ENCODE data around the gene PLVAP.

Gene PLVAP, protein sequence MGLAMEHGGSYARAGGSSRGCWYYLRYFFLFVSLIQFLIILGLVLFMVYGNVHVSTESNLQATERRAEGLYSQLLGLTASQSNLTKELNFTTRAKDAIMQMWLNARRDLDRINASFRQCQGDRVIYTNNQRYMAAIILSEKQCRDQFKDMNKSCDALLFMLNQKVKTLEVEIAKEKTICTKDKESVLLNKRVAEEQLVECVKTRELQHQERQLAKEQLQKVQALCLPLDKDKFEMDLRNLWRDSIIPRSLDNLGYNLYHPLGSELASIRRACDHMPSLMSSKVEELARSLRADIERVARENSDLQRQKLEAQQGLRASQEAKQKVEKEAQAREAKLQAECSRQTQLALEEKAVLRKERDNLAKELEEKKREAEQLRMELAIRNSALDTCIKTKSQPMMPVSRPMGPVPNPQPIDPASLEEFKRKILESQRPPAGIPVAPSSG

DNA sequence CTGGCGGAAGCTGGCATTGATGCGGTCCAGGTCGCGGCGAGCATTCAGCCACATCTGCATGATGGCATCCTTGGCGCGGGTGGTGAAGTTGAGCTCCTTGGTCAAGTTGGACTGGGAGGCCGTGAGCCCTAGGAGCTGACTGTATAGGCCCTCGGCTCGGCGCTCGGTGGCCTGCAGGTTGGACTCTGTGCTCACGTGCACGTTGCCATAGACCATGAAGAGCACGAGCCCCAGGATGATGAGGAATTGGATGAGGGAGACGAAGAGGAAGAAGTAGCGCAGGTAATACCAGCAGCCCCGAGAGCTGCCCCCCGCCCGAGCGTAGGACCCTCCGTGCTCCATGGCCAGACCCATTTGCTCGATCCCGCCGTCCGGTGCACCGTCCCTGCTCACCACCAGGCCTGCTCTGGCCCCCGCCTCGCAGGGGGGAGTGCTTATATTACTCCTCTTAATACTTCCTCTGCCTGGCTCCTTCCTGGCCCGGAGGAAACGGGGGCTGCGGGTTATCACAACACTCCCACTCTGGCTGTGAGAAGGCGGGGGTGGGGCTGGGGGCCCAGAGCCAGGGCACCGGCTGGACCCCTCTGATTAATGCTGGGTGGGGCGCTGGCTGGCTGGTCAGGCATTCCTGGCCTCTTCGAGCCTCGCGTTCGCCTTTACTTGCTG is at the start of gene PLVAP:
Gene PLVAP (minus strand): TSS at position 408 of the 666 bp plus-strand sequence. CDS start 54 bp downstream, at position 354.
- DNase-seq (ENCODE audit: low read depth in 2 of 2), result no peak

DNA sequence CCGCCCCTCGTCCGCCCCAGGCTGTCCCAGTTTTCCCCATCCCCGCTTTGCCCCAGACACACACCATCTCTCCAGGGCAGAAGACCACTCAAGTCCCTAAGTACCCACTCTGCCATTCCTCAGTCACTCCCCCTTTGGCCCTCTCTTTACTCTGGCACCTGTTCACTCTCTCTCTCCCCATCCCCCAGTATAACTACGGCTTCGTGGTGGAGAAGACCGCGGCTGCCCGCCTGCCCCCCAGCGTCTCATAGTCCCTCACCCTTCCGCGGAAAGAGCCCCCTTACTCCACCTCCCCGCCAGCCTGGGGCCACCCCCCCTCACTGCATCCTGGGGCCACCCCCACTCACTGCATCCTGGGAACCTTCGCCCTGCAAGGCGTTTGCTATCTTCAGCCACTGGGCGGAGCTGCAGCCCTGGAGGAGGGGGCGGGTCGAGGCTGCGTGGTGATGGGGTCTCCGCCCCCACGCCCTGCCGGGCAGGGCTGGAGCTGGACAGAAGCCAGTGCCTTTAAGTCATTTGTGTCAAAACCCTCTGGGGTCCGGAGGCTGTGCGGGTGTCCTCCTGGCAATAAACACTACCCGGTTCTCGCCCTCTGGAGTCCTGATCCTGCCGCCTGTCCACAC is 47.7 kb upstream of the PLVAP start:
- no peak for DNase-seq (ENCODE audit: low read depth in 2 of 2)

DNA sequence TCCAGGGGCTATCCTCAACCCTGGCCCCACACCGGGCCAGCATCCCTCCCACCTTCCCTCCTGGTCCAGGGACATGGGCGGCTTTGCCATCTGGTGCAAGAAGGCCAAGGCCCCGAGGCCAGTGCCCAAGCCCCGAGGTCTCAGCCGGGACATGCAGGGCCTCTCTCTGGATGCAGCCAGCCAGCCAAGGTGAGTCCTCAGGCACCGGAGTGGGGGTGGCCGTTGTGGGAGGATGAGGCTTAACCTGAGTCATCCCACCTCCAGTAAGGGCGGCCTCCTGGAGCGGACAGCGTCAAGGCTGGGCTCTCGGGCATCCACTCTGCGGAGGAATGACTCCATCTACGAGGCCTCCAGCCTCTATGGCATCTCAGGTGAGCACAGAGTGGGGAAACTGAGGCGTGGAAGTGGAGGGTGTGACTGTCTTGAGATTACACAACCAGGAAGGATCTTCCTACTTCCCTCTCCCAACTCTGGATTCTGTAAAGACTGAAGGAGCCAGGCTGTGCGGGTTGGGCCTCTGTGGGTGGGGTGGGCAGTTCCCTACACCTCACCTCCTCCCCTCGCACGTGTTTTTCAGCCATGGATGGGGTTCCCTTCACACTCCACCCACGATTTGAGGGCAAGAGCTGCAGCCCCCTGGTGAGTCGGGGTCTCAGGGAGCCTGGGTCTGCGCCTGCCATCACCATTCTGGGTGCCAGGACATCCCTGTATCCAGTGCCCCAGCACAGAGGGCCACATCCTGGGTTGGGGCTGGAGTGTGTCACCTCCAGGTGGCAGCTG is 46.5 kb upstream of the PLVAP start:
- DNase-seq (ENCODE audit: low read depth in 2 of 2), result no peak

DNA sequence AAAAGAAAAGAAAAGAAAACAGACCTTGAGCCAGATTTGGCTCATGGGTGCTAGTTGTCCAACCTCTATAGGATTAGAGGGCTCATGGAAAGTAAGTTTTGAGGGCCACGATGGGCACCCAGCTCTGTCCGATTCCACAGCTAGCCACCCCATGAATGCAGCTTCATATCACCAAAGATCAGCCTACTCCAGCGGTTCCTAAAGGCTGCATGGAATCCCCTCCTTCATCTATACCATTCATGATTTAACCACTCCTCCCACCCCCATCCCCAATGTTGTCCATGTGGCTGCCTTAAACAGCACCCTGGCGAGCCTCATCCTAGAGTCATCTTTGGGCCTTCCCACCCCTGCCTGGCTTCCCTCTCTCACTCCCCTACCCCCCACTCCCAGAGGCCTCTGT is 44.8 kb upstream of the PLVAP start:
- no peak for DNase-seq (ENCODE audit: low read depth in 2 of 2)

DNA sequence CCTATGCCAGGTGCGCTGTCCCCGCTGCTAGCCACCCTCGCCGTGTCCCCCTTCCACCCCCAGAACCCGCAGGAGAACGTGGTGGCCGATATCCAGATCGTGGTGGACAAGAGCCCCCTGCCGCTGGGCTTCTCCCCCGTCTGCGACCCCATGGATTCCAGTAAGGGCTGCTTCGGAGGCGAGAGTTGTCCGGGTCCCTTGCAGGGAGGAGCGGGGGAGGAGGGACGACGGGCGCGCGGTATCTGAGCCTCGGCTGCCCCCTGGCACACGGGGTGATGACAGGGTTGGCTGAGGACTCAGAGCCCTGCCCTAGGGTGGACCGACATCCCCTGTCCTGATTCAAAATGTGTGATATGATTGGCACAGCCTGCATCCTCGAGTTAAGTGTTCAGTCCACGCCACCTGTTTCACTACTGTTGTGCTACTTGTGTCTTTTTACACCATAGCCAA is 43.4 kb upstream of the PLVAP start:
- DNase-seq (ENCODE audit: low read depth in 2 of 2), result no peak

DNA sequence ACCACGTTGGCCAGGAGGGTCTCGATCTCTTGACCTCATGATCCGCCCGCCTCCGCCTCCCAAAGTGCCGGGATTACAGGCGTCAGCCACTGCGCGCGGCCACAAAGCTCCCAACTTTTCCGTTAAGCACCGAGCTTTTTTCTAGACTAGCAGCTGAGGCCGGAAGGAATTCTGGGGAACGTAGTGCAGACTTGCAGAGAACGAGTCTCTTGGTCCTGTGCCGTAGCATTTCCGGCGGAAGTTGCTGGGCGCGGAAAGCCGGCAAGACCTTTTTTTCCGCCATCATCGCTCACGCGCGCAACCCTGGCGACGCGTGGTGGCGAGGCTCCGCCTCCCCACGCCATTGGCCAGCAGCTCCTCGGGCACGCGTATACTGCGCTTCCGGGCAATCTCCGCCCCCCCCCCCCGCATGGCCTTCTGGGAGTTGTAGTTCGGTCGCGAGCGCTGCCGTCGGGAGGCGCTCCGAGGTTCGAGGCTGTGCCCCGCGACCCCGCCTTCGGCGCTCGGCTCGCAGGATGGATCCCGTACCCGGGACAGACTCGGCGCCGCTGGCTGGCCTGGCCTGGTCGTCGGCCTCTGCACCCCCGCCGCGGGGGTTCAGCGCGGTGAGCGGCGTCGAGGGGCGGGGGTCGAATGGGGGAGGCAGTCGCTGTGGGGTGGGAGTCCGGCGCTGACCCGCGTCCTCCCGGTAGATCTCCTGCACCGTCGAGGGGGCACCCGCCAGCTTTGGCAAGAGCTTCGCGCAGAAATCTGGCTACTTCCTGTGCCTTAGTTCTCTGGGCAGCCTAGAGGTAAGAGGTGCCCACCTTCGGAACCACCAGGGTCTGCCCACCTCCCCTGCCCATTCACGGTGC is 42.7 kb upstream of the PLVAP start, which contains the start of gene MVB12A:
Gene MVB12A (plus strand): TSS at position 427 of the 854 bp plus-strand sequence. CDS start 89 bp downstream, at position 516.
- DNase-seq (ENCODE audit: low read depth in 2 of 2), result peak; percentile 90 to 94

DNA sequence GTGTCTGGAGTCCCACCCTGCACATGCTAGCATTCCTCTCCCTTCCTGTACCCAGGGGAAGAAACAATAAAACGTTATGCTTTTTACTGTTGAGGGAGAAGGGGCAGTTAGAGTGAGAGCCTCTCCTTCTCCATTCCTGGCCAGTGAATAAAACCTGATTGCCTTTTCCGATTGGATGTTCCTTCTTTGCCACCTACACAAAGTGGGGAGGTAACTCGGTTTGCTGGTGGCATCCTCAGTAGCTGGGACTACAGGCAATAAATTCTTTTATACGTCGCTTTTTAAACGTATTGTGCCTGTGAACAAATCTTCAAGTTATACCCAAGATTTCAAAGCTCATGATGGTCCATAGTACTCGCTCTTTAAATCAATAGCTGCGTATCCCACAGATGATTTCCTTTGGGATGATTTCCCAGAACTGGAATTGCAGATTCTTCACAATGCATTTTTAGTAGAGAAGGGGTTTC is 42.0 kb upstream of the PLVAP start:
- DNase-seq (ENCODE audit: low read depth in 2 of 2), result no peak

DNA sequence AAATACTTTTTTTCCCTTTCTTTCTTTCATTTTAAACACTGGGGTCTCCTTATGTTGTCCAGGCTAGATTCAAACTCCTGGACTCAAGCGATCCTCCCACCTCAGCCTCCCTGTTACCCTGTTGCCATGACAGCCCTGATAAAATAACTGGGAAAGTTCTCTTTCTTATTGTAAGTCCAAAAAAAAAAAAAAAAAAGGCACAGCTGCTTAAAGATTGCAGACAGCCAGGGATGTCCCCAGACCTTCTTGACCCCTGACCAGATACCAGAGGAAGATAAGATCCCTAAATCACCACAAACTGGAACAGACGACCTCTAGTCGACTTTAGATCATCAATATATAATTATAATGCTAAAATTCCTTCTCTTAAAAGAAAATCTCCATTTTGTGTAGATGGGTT is 41.6 kb upstream of the PLVAP start:
- no peak for DNase-seq (ENCODE audit: low read depth in 2 of 2)

DNA sequence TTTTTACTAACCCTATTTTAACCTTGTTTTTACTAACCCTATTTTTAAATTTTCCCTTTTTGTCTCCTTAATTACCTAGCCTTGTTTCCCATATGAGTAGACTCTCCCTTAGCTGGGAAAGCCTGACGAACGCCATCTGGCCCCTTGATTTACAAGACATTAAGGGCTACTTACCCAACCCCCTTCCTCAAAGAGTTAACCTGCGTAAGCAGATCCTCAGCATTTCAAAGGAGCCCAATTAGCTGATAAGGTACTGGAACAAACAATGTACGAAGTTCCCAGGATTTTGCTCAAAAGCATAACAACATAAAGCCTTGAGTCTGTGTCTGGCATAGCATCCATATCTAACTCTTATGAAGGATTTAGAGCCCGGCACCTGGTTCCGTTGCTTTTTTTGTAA is 38.0 kb upstream of the PLVAP start:
- DNase-seq (ENCODE audit: low read depth in 2 of 2), result no peak

DNA sequence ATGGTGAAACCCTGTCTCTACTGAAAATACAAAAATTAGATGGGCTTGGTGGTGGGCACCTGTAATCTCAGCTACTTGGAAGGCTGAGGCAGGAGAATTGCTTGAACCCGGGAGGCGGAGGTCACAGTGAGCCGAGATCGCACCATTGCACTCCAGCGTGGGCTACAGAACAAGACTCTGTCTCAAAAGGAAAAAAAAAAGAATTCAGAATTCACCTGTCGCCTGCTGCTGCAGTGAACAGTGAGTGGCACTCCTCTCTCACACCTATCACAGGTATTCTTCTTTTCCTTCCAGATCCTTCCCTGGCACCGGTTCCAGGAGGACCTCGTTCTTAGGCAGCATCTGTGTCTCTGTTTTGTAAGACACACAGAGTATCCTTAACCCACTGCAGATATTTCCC is 37.0 kb upstream of the PLVAP start:
- no peak for DNase-seq (ENCODE audit: low read depth in 2 of 2)

DNA sequence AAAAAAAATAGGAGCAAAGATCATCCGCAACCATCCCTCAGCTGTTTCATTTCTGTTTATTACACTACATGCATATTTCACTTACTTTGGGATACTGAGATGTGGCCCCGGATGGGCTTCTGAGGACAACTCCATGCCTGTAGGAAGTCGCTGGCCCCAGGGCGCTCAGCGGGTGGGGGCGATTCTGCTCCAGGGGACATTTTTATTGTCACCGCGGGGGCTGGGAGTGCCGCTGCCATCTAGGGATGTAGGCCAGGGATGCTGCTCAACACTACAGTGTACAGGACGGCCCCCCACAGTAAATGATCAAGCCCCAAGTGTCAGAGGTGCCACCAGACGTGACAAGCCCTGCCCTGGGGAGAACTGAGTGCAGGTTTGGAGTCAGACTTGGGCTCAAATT is 34.7 kb upstream of the PLVAP start:
- no peak for DNase-seq (ENCODE audit: low read depth in 2 of 2)

DNA sequence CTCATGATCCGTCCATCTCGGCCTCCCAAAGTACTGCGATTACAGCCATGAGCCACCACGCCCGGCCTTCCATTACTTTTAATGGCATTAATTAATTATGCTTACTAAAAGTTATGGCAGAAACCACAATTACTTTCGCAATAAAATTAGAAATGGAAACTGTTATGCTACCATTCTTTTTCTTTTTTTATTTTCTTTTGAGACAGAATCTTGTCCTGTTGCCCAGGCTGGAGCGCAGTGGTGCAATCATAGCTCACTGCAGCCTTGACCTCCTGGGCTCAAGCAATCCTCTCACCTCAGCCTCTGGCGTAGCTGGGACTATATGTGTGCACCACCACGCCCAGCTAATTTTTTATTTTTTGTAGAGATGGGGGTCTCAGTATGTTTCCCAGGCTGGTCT is 32.8 kb upstream of the PLVAP start:
- no peak for DNase-seq (ENCODE audit: low read depth in 2 of 2)

DNA sequence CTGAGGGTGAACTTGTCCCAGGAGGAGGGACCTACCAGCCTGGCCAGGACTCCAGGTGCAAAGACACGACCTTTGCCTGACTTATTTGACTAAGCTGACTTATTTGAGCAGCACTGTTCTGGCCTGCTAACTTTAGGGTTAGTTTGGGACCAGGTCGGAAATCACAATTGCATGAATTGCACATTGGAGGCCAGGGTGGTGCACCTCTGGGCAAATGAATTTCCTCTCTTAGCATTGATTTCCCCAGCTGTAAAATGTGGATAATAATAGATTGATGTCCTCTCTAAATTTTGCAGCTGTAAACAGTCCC is 29.7 kb upstream of the PLVAP start:
- DNase-seq (ENCODE audit: low read depth in 2 of 2), result no peak

DNA sequence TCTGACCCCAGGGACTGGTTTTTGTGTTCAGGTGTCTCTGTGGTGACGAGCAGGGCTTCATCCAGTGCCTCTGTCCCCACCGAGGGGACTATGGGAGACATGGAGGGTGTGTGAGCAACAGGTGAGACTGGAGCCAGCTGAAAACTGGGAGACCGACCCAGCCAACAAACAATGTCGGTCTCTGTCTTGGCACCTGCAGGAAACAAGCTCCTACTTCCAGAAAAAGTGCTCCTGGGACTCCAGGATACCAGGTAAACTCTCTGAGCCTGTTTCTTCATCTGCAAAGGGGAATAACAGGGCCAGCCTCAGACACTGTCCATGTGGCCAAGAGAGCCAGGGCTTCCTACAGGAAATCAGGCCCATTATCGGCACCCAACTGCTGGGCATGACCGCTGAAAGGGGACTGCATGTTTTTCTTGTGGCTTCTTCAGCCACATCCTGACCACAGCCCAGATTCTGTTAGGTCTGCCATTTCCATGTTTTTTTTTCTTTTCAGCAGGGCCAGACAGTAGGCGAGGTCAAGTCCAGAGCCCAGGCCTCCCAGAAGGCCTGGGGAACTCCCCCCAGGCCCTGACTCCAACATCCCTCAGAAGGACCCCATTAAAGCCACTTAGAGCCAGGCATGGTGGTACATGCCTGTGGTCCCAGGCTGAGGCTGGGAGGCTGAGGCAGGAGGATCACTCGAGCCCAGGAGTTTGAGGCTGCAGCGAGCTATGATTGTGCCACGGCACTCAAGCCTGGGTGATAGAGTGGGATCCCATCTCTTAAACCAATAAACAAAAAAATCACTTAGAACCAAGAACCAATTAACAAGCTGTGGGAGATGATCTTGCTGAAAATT is 29.1 kb upstream of the PLVAP start:
- no peak for DNase-seq (ENCODE audit: low read depth in 2 of 2)

DNA sequence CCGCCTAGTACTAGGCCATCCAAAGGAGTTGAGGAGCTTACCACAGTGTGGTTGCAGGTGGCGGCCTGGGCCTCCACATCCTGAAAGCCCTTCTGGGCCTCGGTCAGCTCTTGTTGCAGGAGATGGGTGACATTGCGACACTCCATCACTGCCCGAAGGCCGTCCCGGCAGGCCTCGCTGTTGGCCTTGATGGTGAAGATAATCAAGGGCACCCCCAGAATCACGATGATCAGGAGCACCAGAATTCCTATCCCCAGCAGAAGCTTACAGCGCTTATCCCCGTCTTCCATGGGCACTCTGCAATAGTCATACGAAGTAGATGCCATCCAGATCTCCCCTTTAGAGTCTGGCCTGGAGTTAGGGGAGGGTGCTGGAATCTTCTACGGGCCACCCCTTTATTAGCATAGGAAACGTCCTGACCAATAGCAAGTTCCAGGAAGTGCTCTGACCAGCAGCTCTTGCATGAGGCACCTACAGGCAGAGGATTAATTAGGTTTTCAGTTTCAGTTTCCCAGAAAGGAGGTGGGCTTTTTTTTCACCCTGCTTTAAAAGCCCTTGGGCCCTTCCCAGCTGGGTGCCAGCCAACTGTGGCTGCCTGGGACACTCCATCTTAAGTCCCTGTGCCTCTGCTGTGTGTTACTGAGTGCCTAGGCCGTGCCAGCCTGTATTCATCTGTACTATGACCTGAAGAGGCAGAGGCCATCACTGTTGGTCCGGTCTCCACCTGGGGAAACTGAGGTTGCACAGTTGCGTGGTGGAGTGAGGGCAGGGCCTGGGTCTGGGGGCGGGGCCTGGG is 28.3 kb upstream of the PLVAP start, which contains the start of gene BST2:
Gene BST2 (minus strand): TSS at position 381 of the 796 bp plus-strand sequence. CDS start 55 bp downstream, at position 326.
- peak in 1 of 2 donors; percentile 44 for DNase-seq (ENCODE audit: low read depth in 2 of 2)

DNA sequence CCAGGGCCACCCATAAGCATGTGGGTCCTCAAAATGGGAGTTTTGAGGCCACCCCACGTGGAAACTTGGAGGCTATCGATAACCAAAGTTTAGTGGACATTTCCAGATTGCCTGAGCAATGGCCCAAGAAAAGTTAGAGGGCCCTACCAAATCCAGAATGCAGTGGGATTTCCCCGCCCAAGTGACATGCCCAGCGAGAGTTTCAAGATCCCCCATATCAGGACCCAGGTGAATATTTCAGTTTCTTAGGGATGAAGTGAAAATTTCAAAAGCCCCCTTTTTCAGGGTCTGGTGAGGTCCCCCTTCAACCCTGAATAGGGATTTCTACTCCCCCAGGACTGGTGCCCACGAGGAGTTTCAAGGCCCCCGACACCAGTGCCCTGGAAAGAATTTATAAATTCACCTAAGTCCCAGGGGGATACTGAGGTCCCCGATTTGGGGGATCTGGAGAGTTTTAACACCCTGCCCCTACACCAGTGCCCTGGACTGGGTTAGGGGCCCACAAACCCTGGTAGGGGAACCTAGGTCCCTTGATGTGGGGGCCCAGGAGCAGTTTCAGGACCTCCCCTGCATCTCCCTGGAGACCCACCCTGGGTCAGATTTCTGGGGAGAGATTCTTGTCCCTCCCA is 27.6 kb upstream of the PLVAP start:
- DNase-seq (ENCODE audit: low read depth in 2 of 2), result no peak

DNA sequence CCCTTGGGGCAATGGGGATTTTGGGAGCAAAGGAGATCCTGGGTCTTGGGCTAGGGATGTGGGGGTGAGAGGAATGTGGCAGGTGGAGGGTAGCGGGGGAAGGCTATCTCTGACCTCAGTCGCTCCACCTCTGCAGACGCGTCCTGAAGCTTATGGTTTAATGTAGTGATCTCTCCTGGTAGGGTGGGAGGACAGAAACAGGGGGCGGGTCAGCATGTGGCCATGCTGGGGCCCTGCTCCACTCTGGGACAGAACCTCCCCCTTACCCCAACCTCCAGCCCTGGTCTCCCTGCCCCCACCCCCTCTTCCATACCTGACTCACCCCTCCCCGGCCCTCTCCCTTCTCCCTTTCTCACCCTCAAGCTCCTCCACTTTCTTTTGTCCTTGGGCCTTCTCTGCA is 26.9 kb upstream of the PLVAP start:
- no peak for DNase-seq (ENCODE audit: low read depth in 2 of 2)
